Activated T-cell treated with anti-CD3 and anti-CD28 coated beads, Interleukin-2, amount 50 U/mL, for 72 hours (primary cell): ENCODE results near the gene TIMM13. TPM values are rescaled to one million over a fixed set of nuclear protein-coding genes. Genes with fewer than 3 reads are reported as not detected.
A peak's percentile ranks its signal among the peaks of the same experiment; 100 is the strongest.
"Not testable (repeated sequence)": the region's sequence is repeated elsewhere in the genome, so short reads cannot be mapped to it uniquely, and the experiment has no call there.

Experiments used
- ATAC-seq, 2 donors: fragments of 150-1000 bp; cut with Tn5 transposase; replicated peaks in 1 of 2; 2 replicates each; pipeline ENCODE4 v1.10.0; 2021; ENCODE audit warnings: moderate library complexity in 2 of 2, mild to moderate bottlenecking in 1 of 2
- DNase-seq, 2 donors: peaks; one replicate each; pipeline ENCODE4 v3.0.0; 2021 to 2022; ENCODE audit warnings: mixed read lengths in 1 of 2
- H3K27ac Mint-ChIP-seq: one replicate; pipeline ENCODE4 v1.8.0; 2022; ENCODE audit warnings: mild to moderate bottlenecking, moderate library complexity, mixed read lengths
- H3K27me3 Mint-ChIP-seq: one replicate; pipeline ENCODE4 v1.8.0; 2022; ENCODE audit warnings: low read depth, mixed read lengths
- H3K36me3 Mint-ChIP-seq, 2 donors: one replicate each; pipeline ENCODE4 v1.8.0; 2022; ENCODE audit warnings: mixed read lengths in 2 of 2, mild to moderate bottlenecking in 1 of 2; ENCODE audit not compliant: insufficient read depth in 2 of 2
- H3K4me1 Mint-ChIP-seq: one replicate; pipeline ENCODE4 v1.8.0; 2022; ENCODE audit warnings: low read depth, mixed read lengths
- H3K4me3 Mint-ChIP-seq, 2 donors: one replicate each; pipeline ENCODE4 v1.8.0; 2022; ENCODE audit warnings: mild to moderate bottlenecking in 2 of 2, mixed read lengths in 2 of 2, moderate library complexity in 2 of 2
- H3K9me3 Mint-ChIP-seq, 2 donors: one replicate each; pipeline ENCODE4 v1.8.0; 2022; ENCODE audit warnings: mixed read lengths in 2 of 2
- total RNA-seq, 2 donors: library from RNA; stranded (reverse); gene quantifications; one replicate each; pipeline ENCODE4 v1.2.3, GENCODE V29; 2022

TIMM13 gene
- total RNA-seq, 2 donors from 2014 or later: 51.4 to 54.0 TPM

DNA sequence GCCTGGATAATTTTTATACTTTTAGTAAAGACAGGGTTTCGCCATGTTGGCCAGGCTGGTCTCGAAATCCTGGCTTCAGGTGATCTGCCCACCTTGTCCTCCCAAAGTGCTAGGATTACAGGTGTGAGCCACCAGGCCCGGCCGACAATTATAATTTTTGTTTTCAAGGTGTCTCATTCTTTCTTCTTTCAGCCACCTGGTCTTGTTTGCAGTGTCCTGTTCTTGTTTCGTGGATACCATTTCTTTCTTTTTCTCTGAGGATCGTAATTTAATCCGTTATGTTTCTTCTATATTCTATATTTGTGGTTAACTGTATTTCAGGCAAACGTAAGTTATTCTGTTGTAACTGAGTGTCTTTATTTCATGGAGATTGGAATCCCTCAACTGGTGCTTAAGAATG, 15.7 kb downstream of the TIMM13 start:
- Mint-ChIP-seq H3K27ac (no peak overlapping the region), H3K4me1 (no peaks in the 10 kb centered on the region), H3K4me3 (no peak overlapping the region), H3K36me3 (no peaks in the 10 kb centered on the region), H3K9me3 (peaks cover 0 to 2% of the 10 kb centered on the region in 2 donors), H3K27me3 (peaks cover 14% of the 10 kb centered on the region)
- DNase-seq (no peak), ATAC-seq (no peak)

DNA sequence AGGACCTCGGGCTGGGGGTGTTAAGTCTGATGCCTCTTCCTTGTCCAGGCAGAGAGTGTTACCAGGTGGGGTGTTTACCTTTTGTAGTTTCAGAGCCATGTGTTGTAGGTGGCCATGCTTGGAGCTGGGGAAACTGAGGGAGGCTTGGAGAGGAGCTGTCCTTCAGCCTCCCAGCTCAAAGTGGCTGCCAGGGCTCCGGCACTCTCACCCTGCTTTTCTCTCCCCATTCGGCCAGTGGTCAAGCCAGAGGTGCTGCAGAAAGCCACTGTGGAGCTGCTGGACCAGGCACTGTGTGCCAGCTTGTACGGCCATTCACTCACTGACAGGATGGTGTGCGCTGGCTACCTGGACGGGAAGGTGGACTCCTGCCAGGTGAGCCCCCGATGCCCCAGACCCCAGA, 17.4 kb downstream of the TIMM13 start:
- no peaks in the 10 kb centered on the region for H3K4me1 Mint-ChIP-seq
- ATAC-seq: no peak
- DNase-seq: no peak
- peaks cover 0 to 2% of the 10 kb centered on the region in 2 donors for H3K9me3 Mint-ChIP-seq
- H3K4me3 Mint-ChIP-seq: no peak overlapping the region
- no peak overlapping the region for H3K27ac Mint-ChIP-seq
- peaks cover 14% of the 10 kb centered on the region for H3K27me3 Mint-ChIP-seq
- no peaks in the 10 kb centered on the region for H3K36me3 Mint-ChIP-seq

DNA sequence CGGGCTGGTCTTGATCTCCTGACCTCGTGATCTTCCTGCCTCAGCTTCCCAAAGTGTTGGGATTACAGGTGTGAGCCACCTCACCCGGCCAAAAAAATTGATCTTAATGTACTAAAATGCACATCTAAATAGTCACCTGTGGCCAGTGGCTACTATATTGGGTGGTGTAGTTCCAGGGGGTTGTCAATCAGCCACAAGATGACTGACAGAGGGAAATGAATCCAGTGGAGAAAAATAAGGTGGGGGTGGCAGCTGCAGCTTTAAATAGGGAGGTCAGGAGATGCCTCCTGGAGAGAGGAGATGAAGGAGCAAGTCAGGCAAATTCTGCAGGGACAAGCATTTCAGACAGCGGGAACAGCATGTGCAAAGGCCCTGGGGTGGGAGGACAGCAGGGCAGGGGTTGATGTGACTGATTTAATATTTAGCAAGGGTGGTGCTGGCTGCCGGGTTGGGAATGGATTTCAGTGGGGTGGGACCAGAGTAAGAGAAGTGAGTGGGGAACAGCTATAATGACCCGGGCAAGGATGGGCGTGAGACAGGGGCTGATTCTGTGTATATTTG, 18.0 kb downstream of the TIMM13 start:
- H3K4me3 Mint-ChIP-seq: no peak overlapping the region
- H3K36me3 Mint-ChIP-seq: no peaks in the 10 kb centered on the region
- no peak overlapping the region for H3K27ac Mint-ChIP-seq
- no peak for DNase-seq
- H3K9me3 Mint-ChIP-seq: peaks cover 0 to 2% of the 10 kb centered on the region in 2 donors
- no peaks in the 10 kb centered on the region for H3K4me1 Mint-ChIP-seq
- H3K27me3 Mint-ChIP-seq: peaks cover 14% of the 10 kb centered on the region
- ATAC-seq: no peak

DNA sequence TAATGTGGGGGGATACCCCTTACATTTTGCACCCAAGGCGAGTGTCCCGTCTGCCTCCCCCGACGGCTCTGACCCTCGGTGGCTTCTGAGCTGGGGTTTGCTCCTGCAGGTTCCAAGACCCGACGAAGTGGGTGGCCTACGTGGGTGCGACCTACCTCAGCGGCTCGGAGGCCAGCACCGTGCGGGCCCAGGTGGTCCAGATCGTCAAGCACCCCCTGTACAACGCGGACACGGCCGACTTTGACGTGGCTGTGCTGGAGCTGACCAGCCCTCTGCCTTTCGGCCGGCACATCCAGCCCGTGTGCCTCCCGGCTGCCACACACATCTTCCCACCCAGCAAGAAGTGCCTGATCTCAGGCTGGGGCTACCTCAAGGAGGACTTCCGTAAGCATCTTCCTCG, 19.1 kb downstream of the TIMM13 start:
- DNase-seq: no peak
- Mint-ChIP-seq H3K4me1 (no peaks in the 10 kb centered on the region), H3K36me3 (no peaks in the 10 kb centered on the region), H3K9me3 (peaks cover 0 to 2% of the 10 kb centered on the region in 2 donors), H3K4me3 (no peak overlapping the region), H3K27me3 (peaks cover 14% of the 10 kb centered on the region), H3K27ac (no peak overlapping the region)
- no peak for ATAC-seq

DNA sequence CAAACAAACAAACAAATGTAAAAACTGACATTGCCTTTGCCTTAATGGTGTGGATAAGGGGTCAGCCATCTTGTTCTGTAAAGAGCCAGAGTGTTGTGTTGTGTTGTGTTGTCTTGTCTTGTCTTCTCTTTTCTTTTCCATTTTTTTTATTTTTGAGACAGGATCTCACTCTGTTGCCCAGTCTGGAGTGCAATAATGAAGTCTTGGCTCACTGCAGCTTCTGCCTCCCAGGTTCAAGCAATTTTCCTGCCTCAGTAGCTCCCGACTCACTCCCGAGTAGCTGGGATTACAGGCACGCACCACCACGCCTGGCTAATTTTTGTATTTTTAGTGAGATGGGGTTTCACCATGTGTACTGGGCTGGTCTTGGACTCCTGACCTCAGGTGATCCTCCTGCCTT, 27.8 kb downstream of the TIMM13 start:
- H3K27ac Mint-ChIP-seq: no peak overlapping the region
- H3K4me3 Mint-ChIP-seq: no peak overlapping the region
- no peaks in the 10 kb centered on the region for H3K27me3 Mint-ChIP-seq
- DNase-seq: no peak
- H3K4me1 Mint-ChIP-seq: no peaks in the 10 kb centered on the region
- H3K9me3 Mint-ChIP-seq: no peaks in the 10 kb centered on the region
- no peaks in the 10 kb centered on the region for H3K36me3 Mint-ChIP-seq
- ATAC-seq: no peak

DNA sequence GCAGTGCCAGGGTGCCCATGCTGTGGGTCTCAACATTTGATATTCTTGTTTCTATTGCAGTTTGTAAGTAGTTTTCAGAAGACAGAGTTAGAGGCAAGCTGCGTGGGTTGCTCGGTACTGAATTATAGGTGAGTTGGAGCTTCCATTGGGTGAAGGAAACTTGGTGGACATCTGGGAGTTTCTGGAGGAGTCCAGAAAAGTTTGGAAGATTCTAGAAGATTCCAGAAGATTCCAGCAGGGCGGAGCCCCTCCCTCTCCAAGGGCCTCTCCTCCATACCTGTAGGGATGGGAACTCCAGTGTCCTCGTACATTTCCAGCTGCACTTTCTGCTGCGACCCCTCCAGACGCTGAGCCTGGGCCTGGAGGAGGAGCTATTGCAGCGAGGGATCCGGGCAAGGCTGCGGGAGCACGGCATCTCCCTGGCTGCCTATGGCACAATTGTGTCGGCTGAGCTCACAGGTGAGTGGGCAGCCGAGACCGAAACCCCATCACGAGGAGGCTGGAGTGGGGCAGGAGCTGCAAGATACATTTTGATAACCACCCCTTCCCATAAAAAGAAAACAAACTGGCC, 28.6 kb downstream of the TIMM13 start:
- H3K27ac Mint-ChIP-seq: no peak overlapping the region
- no peak overlapping the region for H3K4me3 Mint-ChIP-seq
- H3K27me3 Mint-ChIP-seq: no peaks in the 10 kb centered on the region
- H3K9me3 Mint-ChIP-seq: no peaks in the 10 kb centered on the region
- H3K36me3 Mint-ChIP-seq: no peaks in the 10 kb centered on the region
- no peak for DNase-seq
- ATAC-seq: no peak
- no peaks in the 10 kb centered on the region for H3K4me1 Mint-ChIP-seq

DNA sequence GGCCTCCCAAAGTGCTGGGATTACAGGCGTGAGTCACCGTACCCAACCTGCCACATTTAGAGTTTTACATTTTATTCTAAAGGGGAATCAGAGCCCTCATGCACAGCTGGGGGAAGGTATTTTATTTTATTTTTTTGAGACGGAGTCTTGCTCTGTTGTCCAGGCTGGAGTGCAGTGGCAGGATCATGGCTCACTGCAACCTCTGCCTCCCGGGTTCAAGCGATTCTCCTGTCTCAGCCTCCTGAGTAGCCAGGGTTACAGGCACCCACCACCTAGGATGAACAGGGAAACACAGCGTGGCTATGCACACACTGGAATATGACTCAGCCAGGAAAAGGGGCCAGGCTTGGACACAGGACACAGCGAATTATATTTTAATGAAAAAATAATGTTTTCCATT, 30.2 kb downstream of the TIMM13 start:
- ATAC-seq, DNase-seq, H3K27ac Mint-ChIP-seq, H3K4me1 Mint-ChIP-seq, H3K36me3 Mint-ChIP-seq, H3K4me3 Mint-ChIP-seq, H3K9me3 Mint-ChIP-seq, H3K27me3 Mint-ChIP-seq: not testable (repeated sequence)

DNA sequence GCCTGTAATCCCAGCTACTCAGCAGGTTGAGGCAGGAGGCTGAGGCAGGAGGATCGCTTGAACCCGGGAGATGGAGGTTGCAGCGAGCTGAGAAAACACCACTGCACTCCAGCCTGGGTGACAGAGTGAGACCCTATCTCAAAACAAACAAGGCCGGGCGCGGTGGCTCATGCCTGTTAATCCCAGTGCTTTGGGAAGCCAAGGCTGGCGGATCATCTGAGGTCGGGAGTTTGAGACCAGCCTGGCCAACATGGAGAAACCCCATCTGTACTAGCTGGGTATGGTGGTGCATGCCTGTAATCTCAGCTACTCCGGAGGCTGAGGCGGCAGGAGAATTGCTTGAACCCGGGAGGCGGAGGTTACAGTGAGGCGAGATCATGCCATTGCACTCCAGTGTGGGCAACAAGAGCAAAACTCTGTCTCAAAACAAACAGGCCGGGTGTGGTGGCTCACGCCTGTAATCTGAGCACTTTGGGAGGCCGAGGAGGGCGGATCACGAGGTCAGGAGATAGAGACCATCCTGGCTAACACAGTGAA, 32.0 kb downstream of the TIMM13 start:
- not testable (repeated sequence) for DNase-seq, H3K4me1 Mint-ChIP-seq, H3K9me3 Mint-ChIP-seq, H3K27ac Mint-ChIP-seq, H3K27me3 Mint-ChIP-seq, ATAC-seq, H3K36me3 Mint-ChIP-seq, H3K4me3 Mint-ChIP-seq

DNA sequence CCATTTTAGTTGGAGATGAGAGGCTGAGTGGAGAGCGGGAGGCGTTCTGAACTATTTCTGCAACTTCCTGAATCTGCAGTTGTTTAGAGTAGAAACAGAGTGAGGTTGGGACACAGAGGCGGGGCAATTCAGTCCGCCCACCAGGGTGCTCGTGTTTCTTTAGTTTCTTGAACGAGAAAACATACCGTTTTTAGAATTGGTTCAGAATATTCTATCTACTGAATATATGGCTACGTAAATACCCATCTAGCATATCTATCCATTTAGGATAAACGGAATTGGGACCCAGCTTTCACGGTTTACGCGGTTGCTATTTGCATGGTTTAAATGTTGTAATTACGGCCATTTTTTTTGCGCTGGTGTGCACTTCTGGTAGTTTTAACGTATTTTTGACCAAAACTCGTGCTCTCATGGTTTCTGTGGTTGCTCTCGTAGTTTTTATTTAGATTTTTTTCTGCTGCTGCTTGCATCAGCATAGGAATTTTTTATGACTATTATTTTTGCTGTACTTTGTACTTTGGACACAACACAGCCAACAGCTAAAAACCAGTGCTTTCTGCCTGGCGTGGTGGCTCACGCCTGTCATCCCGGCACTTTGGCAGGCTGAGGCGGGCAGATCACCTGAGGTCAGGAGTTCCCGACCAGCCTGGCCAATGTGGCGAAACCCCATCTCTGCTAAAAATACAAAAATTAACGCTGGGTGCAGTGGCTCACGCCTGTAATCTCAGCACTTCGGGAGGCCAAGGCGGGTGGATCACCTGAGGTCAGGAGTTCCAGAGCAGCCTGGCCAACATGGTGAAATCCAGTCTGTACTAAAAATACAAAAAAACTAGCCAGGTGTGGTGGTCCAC, 32.7 kb downstream of the TIMM13 start:
- DNase-seq: no peak
- H3K27ac Mint-ChIP-seq: no peak overlapping the region

DNA sequence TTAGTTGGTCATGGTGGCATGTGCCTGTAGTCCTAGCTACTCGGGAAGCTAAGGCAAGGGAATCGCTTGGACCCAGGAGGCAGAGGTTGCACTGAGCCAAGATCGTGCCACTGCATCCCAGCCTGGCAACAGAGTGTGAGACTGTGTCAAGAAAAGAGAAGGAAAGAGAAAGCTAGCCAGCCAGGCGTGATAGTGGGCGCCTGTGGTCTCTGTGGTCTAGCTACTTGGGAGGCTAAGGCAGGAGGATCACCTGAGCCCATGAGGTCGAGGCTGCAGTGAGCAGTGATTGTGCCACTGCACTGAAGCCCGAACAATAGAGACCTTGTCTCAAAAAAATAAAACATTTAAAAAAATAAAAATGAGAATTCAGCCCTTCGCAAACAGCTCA, 33.3 kb downstream of the TIMM13 start:
- Mint-ChIP-seq H3K9me3 (no peaks in the 10 kb centered on the region), H3K4me3 (peak overlapping the region in 1 of 2 donors; percentile 63), H3K27ac (no peak overlapping the region), H3K4me1 (peaks cover 9% of the 10 kb centered on the region), H3K36me3 (no peaks in the 10 kb centered on the region), H3K27me3 (peaks cover 6% of the 10 kb centered on the region)
- ATAC-seq (no peak), DNase-seq (no peak)

More for the DNA sequence above, 32.7 kb downstream of the TIMM13 start:
- H3K36me3 Mint-ChIP-seq: no peaks in the 10 kb centered on the region
- no peaks in the 10 kb centered on the region for H3K9me3 Mint-ChIP-seq
- H3K4me3 Mint-ChIP-seq: peak overlapping the region; percentile 37 to 54
- ATAC-seq: no peak
- peaks cover 9% of the 10 kb centered on the region for H3K4me1 Mint-ChIP-seq
- H3K27me3 Mint-ChIP-seq: peaks cover 6% of the 10 kb centered on the region

DNA sequence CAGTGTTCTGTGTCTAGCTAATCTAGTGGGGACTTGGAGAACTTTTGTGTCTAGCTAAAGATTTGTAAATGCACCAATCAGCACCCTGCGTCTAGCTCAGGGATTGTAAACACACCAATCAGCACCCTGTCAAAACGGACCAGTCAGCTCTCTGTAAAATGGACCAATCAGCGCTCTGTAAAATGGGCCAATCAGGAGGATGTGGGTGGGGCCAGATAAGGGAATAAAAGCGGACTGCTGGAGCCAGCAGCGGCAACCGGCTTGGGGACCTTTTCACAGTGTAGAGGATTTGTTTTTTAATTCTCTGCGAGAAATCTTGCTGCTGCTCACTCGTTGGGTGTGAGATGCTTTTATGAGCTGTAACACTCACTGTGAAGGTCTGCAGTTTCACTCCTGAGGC, 34.5 kb downstream of the TIMM13 start:
- not testable (repeated sequence) for ATAC-seq, H3K4me3 Mint-ChIP-seq, DNase-seq, H3K4me1 Mint-ChIP-seq, H3K27me3 Mint-ChIP-seq, H3K9me3 Mint-ChIP-seq, H3K27ac Mint-ChIP-seq, H3K36me3 Mint-ChIP-seq

DNA sequence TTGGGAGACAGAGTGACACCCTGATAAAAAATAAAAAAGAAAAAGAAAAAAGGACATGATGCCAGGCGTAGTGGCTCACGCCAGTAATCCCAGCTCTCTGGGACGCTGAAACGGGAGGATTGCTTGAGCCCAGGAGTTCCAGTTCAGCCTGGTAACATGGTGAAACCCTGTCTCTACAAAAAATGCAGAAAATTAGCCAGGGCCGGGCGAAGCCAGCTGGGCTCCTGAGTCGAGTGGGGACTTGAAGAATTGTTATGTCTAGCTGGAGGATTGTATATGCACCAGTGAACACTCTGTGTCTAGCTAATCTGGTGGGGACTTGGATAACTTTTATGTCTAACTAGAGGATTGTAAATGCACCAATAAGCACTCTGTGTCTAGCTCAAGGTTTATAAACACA, 35.0 kb downstream of the TIMM13 start:
- peaks cover 9% of the 10 kb centered on the region for H3K4me1 Mint-ChIP-seq
- no peak overlapping the region for H3K4me3 Mint-ChIP-seq
- H3K27me3 Mint-ChIP-seq: peaks cover 6% of the 10 kb centered on the region
- H3K36me3 Mint-ChIP-seq: no peaks in the 10 kb centered on the region
- H3K27ac Mint-ChIP-seq: no peak overlapping the region
- no peak for DNase-seq
- no peak for ATAC-seq
- H3K9me3 Mint-ChIP-seq: no peaks in the 10 kb centered on the region

DNA sequence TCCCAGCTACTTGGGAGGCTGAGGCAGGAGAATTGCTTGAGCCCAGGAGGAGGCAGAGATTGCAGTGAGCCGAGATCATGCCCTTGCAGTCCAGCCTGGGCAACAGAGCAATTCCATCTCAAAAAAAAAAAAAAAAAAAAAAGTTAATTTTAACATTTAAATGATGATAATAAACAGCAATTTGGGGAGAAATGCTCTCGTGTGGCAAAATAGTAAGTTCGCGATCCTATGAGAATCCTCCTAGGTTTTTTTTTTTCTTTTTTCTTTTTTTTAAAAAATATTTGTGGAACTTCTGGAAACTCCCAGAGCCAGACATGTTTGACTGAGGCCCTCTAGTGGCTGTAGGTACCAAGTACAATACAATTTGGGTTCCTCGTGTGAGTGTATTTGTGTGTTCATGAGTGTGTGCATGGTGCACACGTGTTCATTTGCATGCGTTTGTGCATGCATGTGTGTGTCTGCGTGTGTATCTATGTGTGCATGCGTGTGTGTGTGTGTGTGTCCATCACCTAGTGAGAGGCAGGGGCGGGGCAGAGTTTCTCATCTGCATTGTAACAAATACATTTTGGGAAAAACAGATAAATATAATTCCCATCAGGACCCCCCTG, 36.2 kb downstream of the TIMM13 start:
- Mint-ChIP-seq H3K27ac (no peak overlapping the region), H3K27me3 (peaks cover 6% of the 10 kb centered on the region)

More for the DNA sequence above, 36.2 kb downstream of the TIMM13 start:
- H3K4me3 Mint-ChIP-seq: no peak overlapping the region
- H3K9me3 Mint-ChIP-seq: no peaks in the 10 kb centered on the region
- peaks cover 9% of the 10 kb centered on the region for H3K4me1 Mint-ChIP-seq
- ATAC-seq (peak; percentile 49 to 57), DNase-seq (peak; percentile 33 to 35)
- H3K36me3 Mint-ChIP-seq: no peaks in the 10 kb centered on the region
